ENCODE measurements around the gene TPT1.
"Not testable (repeated sequence)": the region's sequence is repeated elsewhere in the genome, so short reads cannot be mapped to it uniquely, and the experiment has no call there.

The TPT1 gene

GRCh38 chr13:45301263-45301662 is 39.7 kb downstream of the TPT1 start:
- no peak for DNase-seq (ENCODE audit: low spot score)

- DNase-seq (ENCODE audit: low spot score): no peak
Measured at GRCh38 chr13:45300190-45300985, 40.6 kb downstream of the TPT1 start.

GRCh38 chr13:45299194-45299593 is 41.8 kb downstream of the TPT1 start:
- no peak for DNase-seq (ENCODE audit: low spot score)

DNA sequence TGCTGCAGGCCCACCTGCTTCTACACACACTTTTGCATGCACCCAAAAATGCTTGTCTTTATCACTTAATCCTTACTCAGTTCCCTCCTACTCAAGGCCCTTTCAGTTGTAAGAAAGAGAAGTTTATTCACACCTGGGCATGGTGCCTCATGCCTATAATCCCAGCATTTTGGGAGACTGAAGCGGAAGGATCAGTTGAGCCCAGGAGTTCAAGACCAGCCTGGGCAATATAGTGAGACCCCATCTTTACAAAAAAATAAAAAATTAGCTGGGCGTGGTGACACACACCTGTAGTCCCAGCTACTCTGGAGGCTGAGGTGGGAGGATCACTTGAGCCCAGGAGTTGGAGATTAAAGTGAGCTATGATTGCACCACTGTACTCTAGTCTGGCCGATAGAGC is 42.4 kb downstream of the TPT1 start:
- not testable (repeated sequence) for DNase-seq (ENCODE audit: low spot score)

DNA sequence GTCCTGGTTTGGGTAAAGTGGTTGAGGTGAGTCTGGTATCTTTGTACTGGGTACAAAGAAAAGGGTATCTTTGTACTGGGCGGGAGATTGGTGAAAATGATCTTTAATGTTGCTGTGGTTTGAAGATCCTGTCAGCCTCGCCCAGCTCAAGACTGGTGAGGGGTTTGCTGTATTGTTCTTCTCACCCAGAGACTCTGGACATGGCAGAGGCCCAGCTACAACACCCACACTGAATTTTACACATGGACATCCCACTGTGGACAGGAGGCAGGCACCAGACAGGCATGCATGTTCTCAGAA is 42.8 kb downstream of the TPT1 start:
- DNase-seq (ENCODE audit: low spot score): no peak

GRCh38 chr13:45297456-45298205 is 43.4 kb downstream of the TPT1 start:
- no peak for DNase-seq (ENCODE audit: low spot score)

- DNase-seq (ENCODE audit: low spot score): no peak
Measured at GRCh38 chr13:45296259-45296658, 44.7 kb downstream of the TPT1 start.

DNA sequence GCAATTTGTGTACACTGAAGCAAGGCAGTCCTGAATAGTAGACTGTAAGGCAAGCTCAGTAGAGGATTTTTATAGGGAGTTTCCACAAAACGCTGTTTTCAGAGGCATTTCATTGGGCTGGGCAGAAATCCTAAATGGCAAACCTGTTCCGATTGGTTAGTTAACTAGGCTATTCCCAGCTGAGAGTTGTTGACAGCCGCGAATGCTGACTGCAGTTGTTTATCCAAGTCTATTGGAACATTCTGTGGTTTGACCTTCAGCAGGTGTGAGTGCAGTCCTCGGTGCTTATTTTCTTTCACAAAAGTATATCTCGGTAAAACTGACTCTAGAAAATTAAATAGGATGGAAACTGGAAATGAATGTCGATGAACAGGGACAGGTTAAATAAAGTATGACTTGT is 45.4 kb downstream of the TPT1 start:
- no peak for DNase-seq (ENCODE audit: low spot score)

DNA sequence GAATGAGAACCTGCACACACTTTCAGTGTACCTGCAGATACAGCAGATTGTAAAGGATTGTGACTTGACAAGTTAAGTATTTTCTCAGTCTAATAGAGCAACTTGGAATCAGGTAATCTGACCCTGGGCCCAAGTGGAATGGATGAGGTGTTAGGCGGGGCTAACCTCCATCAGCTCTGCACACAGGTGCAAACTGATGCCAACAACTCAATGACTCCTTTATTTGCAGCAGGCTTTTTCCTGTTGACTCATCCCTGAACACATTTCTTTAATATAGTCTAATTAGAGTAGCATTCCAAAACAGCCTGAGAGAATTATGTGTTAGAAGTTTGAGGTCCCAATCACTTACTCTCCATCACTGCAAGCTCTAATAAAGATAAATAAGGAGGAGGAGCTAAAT is 48.8 kb downstream of the TPT1 start:
- DNase-seq (ENCODE audit: low spot score): no peak

- no peak for DNase-seq (ENCODE audit: low spot score)
Measured at GRCh38 chr13:45289936-45290563, 50.9 kb downstream of the TPT1 start.

All from HuH-7 (cell line).